HFF-Myc (cell line): ENCODE measurements around the gene CNKSR2.

Experiments
- DNase-seq: peaks from one replicate; pipeline ENCODE4 v3.0.0-alpha.2; 2011; ENCODE audit warnings: low read depth; ENCODE audit errors: extremely low read depth
- H3K4me3 ChIP-seq: replicated peaks from 2 replicates; pipeline ENCODE4 v1.5.1; 2011; ENCODE audit warnings: low read depth, mild to moderate bottlenecking, control low read depth, low read length
- TF ChIP-seq, protein P1 (sequence below): IDR thresholded peaks from 2 replicates; pipeline ENCODE4 v1.5.1; 2012; ENCODE audit warnings: mild to moderate bottlenecking, low read depth, low read length, control low read depth; ENCODE audit errors: missing control alignments

Gene CNKSR2

DNA sequence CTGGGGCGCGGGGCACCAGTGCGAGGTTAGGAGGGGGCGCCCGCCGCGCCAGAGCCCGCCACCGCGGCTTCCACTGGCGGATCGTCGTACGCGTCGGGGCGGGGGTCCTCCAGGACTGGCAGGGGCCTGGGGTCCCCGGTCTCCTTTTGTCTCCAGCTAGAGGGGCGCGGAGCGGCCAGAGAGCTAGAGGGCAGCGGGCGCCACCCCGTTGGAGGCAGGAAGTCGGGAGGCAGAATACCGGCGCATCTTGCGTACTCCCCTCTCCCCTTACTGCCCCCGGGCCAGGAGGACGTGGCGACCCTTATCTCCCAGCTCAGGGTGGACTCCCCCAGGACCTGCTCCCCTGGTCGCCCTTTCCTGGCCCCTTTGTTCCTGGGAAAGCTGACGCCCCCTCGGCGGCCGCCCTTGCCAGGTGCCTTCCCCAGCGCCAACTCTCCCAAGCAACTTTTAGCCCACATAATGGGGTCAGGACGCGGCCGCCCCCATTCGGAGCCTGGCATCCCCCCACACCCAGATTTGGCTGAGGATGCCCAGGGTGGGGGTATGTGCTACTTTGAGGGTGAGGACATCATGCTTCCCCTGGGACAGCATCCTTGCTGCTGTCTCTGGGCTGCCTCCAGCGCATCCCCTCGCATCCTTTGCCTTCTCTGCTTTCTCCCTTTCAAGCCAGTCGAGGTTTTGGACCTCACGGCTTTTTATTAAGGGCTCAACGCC, 933 bp downstream of the CNKSR2 start:
- TF ChIP-seq, protein P1, sequence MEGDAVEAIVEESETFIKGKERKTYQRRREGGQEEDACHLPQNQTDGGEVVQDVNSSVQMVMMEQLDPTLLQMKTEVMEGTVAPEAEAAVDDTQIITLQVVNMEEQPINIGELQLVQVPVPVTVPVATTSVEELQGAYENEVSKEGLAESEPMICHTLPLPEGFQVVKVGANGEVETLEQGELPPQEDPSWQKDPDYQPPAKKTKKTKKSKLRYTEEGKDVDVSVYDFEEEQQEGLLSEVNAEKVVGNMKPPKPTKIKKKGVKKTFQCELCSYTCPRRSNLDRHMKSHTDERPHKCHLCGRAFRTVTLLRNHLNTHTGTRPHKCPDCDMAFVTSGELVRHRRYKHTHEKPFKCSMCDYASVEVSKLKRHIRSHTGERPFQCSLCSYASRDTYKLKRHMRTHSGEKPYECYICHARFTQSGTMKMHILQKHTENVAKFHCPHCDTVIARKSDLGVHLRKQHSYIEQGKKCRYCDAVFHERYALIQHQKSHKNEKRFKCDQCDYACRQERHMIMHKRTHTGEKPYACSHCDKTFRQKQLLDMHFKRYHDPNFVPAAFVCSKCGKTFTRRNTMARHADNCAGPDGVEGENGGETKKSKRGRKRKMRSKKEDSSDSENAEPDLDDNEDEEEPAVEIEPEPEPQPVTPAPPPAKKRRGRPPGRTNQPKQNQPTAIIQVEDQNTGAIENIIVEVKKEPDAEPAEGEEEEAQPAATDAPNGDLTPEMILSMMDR, result no peak
- peak overlapping the region; percentile 33 for H3K4me3 ChIP-seq
- no peak for DNase-seq

DNA sequence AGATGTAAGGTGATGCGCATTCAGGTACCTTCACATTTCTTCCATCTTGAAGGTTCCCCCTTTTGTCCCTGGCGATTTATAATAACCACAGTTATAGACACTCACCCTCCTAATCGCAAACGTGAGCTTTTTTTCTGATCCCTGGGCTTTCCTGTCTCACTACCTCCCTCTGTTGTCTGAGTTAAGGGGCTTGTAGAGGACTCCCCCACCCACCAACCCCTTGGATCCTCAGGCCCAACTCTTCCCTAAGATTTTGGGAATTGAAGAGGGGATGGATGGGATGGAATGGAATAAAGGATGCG, 1.4 kb downstream of the CNKSR2 start:
- no peak for DNase-seq
- TF ChIP-seq, protein P1, result no peak
- no peak overlapping the region for H3K4me3 ChIP-seq

DNA sequence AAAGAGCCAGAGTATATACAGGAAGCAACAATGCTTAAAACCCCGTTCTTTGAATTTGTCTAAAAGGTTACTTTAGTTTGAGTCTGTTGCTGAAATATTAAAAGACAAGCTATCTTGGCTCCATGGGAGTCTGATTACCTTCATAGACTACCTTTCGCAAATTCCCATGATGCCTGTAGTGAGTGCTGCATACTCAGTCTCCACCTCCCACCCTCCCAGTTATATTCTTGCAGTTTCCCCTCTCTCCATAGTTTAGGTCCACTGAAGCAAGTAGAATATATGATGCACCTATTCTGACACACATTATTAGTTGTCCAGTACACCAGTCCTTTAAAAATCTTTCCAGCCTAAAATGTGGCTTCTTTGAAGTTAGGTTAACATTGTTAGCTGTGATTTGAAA, 2.4 kb downstream of the CNKSR2 start:
- no peak for DNase-seq
- H3K4me3 ChIP-seq, result no peak overlapping the region
- TF ChIP-seq, protein P1, result no peak

DNA sequence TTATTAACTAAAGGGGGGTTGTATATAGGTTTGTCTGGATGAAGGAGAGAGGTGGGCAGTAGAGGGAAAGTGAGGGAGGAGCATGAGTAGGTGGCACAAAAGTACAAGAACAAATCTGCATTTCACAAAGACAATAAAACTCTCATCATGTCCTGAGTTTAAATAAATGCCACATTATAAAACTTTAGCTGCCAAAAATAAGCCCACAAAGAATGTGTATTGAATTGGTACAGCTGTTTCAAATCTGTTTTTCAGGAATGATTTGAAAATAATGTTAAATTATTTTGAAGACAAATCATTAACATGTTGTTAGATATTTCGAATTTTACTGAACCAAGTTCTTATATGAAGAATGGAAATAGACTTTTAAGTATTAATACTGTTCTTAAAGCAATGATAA, 5.8 kb downstream of the CNKSR2 start:
- no peak for DNase-seq
- TF ChIP-seq, protein P1, result no peak
- no peak overlapping the region for H3K4me3 ChIP-seq

DNA sequence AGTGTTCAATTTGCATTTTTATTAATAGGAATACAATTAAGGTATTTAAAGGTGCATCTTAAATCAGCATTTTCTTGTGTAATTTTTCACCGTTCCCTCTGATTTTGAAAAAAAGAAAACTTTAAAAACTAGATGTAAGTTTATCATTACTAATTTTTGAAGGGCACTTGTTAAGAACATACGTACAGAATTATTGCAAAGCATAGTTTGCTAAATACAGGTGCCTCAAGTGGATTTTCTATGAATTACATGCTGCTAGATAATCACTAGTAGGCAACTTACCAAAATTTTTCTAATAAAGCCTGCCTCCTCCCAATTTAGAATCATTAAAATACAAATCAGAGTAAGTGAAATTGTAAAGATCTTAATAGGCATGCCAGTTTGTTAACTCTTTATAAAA, 8.5 kb downstream of the CNKSR2 start:
- TF ChIP-seq, protein P1, result no peak
- no peak overlapping the region for H3K4me3 ChIP-seq
- DNase-seq, result no peak

- no peak for DNase-seq
- TF ChIP-seq, protein P1, result no peak
- H3K4me3 ChIP-seq, result no peak overlapping the region
Observed at GRCh38 chrX:21383546-21383945, 9.3 kb downstream of the CNKSR2 start.

DNA sequence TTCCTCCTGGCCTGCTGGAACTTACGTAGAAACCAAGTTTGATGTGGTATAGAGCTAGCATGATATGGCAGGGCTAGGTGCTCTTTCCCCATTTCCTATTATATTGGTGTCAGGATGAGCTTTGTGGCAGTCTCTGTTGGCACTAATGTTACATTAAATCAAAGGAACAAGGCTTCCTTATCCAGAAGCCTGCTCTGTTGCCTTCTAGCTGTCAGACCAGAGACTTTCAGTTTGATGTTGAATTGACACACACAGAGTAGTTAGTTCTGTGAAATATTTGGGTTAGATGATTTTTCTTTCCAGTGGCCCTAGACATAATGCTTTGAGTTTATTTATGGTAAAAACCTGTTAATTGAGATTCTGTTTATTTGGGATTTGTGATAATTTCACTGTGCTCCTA, 10.0 kb downstream of the CNKSR2 start:
- DNase-seq, result no peak
- TF ChIP-seq, protein P1, result no peak
- no peak overlapping the region for H3K4me3 ChIP-seq
